Neural progenitor cell (in vitro differentiated cells): ENCODE measurements around the gene COX6A2. TPM values are rescaled to one million over a fixed set of nuclear protein-coding genes. Genes with fewer than 3 reads are reported as not detected.
A peak's percentile ranks its signal among the peaks of the same experiment; 100 is the strongest.

Experiments
- DNase-seq: peaks from one replicate; pipeline ENCODE4 v3.0.0-alpha.2; 2016; ENCODE audit warnings: low spot score
- H2AFZ ChIP-seq: fragments of 200-600 bp; sonication (generic); replicated peaks from 2 replicates; pipeline ENCODE4 v1.6.1; 2016; ENCODE audit warnings: antibody characterized with exemption
- H3F3A ChIP-seq: fragments of 200-600 bp; sonication (generic); 2 replicates; pipeline ENCODE4 v1.6.1; 2016; ENCODE audit warnings: antibody characterized with exemption, low read depth
- H3K27ac ChIP-seq: fragments of 200-600 bp; sonication (generic); 2 replicates; pipeline ENCODE4 v1.5.1; 2016; ENCODE audit warnings: mild to moderate bottlenecking
- H3K27me3 ChIP-seq: fragments of 200-600 bp; sonication (generic); 2 replicates; pipeline ENCODE4 v1.6.1; 2016; ENCODE audit warnings: mild to moderate bottlenecking, moderate library complexity
- H3K36me3 ChIP-seq: fragments of 200-600 bp; sonication (generic); 2 replicates; pipeline ENCODE4 v1.5.1; 2016
- H3K4me1 ChIP-seq: fragments of 200-600 bp; sonication (generic); 2 replicates; pipeline ENCODE4 v1.6.1; 2016; ENCODE audit warnings: mixed run types
- H3K4me2 ChIP-seq: fragments of 200-600 bp; sonication (generic); 2 replicates; pipeline ENCODE4 v1.6.1; 2016
- H3K4me3 ChIP-seq: fragments of 200-600 bp; sonication (generic); 2 replicates; pipeline ENCODE4 v1.5.1; 2016
- H3K79me2 ChIP-seq: fragments of 200-600 bp; sonication (generic); 2 replicates; pipeline ENCODE4 v1.6.1; 2016; ENCODE audit warnings: low read depth
- H3K9ac ChIP-seq: fragments of 200-600 bp; sonication (generic); 2 replicates; pipeline ENCODE4 v1.6.1; 2016
- H3K9me3 ChIP-seq: fragments of 200-600 bp; sonication (generic); 2 replicates; pipeline ENCODE4 v1.5.1; 2016; ENCODE audit warnings: low read depth
- H4K20me1 ChIP-seq: fragments of 200-600 bp; sonication (generic); 2 replicates; pipeline ENCODE4 v1.6.1; 2016; ENCODE audit warnings: low read depth
- H3K27ac Mint-ChIP-seq: 3 replicates; pipeline ENCODE4 v1.8.0; 2021; ENCODE audit warnings: mixed read lengths
- H3K27me3 Mint-ChIP-seq: 2 replicates; pipeline ENCODE4 v1.8.0; 2022; ENCODE audit warnings: low read depth, mild to moderate bottlenecking, inconsistent platforms, moderate library complexity, mixed read lengths; ENCODE audit not compliant: insufficient read depth
- H3K36me3 Mint-ChIP-seq: 3 replicates; pipeline ENCODE4 v1.8.0; 2021; ENCODE audit warnings: mixed read lengths
- H3K4me1 Mint-ChIP-seq: 3 replicates; pipeline ENCODE4 v1.8.0; 2021; ENCODE audit warnings: mixed read lengths
- H3K4me3 Mint-ChIP-seq: 3 replicates; pipeline ENCODE4 v1.8.0; 2021; ENCODE audit warnings: mild to moderate bottlenecking, moderate library complexity, mixed read lengths
- H3K9me3 Mint-ChIP-seq: 3 replicates; pipeline ENCODE4 v1.8.0; 2020; ENCODE audit warnings: mixed read lengths
- CTCF ChIP-seq: fragments of 200-600 bp; sonication (generic); IDR thresholded peaks from 2 replicates; pipeline ENCODE4 v1.5.1; 2017; ENCODE audit warnings: antibody characterized with exemption, mild to moderate bottlenecking
- EZH2 ChIP-seq: fragments of 200-600 bp; sonication (generic); IDR thresholded peaks from 2 replicates; pipeline ENCODE4 v1.6.1; 2017; ENCODE audit warnings: antibody characterized with exemption, mild to moderate bottlenecking, moderate library complexity
- EZH2phosphoT487 ChIP-seq: fragments of 200-600 bp; sonication (generic); IDR thresholded peaks from 2 replicates; pipeline ENCODE4 v1.6.1; 2017; ENCODE audit warnings: antibody characterized with exemption
- total RNA-seq: library from RNA; depleted of rRNA; stranded (reverse); fragments of >200 nt; gene quantifications from 2 replicates; pipeline ENCODE4 v1.2.3, GENCODE V29; 2015; ENCODE audit warnings: low replicate concordance

COX6A2 gene
- total RNA-seq, 1 donor from 2014 or later, result not detected

GRCh38 chr16:31464348-31464769 is 36.2 kb upstream of the COX6A2 start:
- Histone ChIP-seq H3K4me3 (no peak overlapping the region), H4K20me1 (no peaks in the 10 kb centered on the region), H3K9me3 (no peaks in the 10 kb centered on the region), H3K27ac (no peak overlapping the region), H2AFZ (no peak overlapping the region), H3K9ac (no peak overlapping the region), H3K79me2 (no peaks in the 10 kb centered on the region), H3K36me3 (no peaks in the 10 kb centered on the region), H3K4me2 (no peak overlapping the region), H3K27me3 (no peaks in the 10 kb centered on the region), H3F3A (peaks cover 7% of the 10 kb centered on the region), H3K4me1 (no peaks in the 10 kb centered on the region)
- peaks cover 2% of the 10 kb centered on the region for H3K27me3 Mint-ChIP-seq
- no peak overlapping the region for H3K27ac Mint-ChIP-seq
- H3K36me3 Mint-ChIP-seq, result peaks cover 5% of the 10 kb centered on the region
- H3K9me3 Mint-ChIP-seq, result no peaks in the 10 kb centered on the region
- H3K4me3 Mint-ChIP-seq, result peak overlapping the region; percentile 69
- H3K4me1 Mint-ChIP-seq, result peaks cover 7% of the 10 kb centered on the region
- DNase-seq, result no peak
- no peak for TF ChIP-seq CTCF
- TF ChIP-seq EZH2phosphoT487, result no peak
- TF ChIP-seq EZH2, result no peak

GRCh38 chr16:31461921-31462804 is 34.0 kb upstream of the COX6A2 start:
- H3K4me3 ChIP-seq, result no peak overlapping the region
- H3K4me1 ChIP-seq, result peaks cover 5% of the 10 kb centered on the region
- Mint-ChIP-seq H3K36me3 (peaks cover 5% of the 10 kb centered on the region), H3K4me1 (peaks cover 14% of the 10 kb centered on the region), H3K27me3 (peaks cover 2% of the 10 kb centered on the region), H3K4me3 (no peak overlapping the region), H3K27ac (no peak overlapping the region), H3K9me3 (no peaks in the 10 kb centered on the region)
- DNase-seq, result no peak
- H3K4me2 ChIP-seq, result no peak overlapping the region
- TF ChIP-seq CTCF, result no peak
- no peak for TF ChIP-seq EZH2phosphoT487
- TF ChIP-seq EZH2, result no peak
- H3K79me2 ChIP-seq, result peaks cover 14% of the 10 kb centered on the region
- peaks cover 17% of the 10 kb centered on the region for H4K20me1 ChIP-seq
- H3K27me3 ChIP-seq, result no peaks in the 10 kb centered on the region
- H3K27ac ChIP-seq, result no peak overlapping the region
- H3F3A ChIP-seq, result peaks cover 26% of the 10 kb centered on the region
- H2AFZ ChIP-seq, result no peak overlapping the region
- H3K36me3 ChIP-seq, result no peaks in the 10 kb centered on the region
- no peaks in the 10 kb centered on the region for H3K9me3 ChIP-seq
- H3K9ac ChIP-seq, result no peak overlapping the region

GRCh38 chr16:31461201-31461920 is 33.2 kb upstream of the COX6A2 start:
- Histone ChIP-seq H3K9me3 (no peaks in the 10 kb centered on the region), H3K4me2 (no peak overlapping the region), H3K4me3 (no peak overlapping the region), H3F3A (peaks cover 26% of the 10 kb centered on the region), H3K9ac (no peak overlapping the region), H3K27me3 (no peaks in the 10 kb centered on the region), H4K20me1 (peaks cover 25% of the 10 kb centered on the region), H3K27ac (no peak overlapping the region), H3K79me2 (peaks cover 22% of the 10 kb centered on the region), H3K4me1 (peaks cover 5% of the 10 kb centered on the region), H3K36me3 (no peaks in the 10 kb centered on the region), H2AFZ (no peak overlapping the region)
- Mint-ChIP-seq H3K9me3 (no peaks in the 10 kb centered on the region), H3K36me3 (peaks cover 2% of the 10 kb centered on the region), H3K4me1 (peaks cover 14% of the 10 kb centered on the region), H3K27ac (no peak overlapping the region), H3K27me3 (peaks cover 2% of the 10 kb centered on the region), H3K4me3 (peak overlapping the region; percentile 72)
- DNase-seq, result no peak
- TF ChIP-seq CTCF (no peak), EZH2 (no peak), EZH2phosphoT487 (no peak)
